Measurements from ENCODE around the gene HSD17B13. TPM values are rescaled to one million over a fixed set of nuclear protein-coding genes. Genes with fewer than 3 reads are reported as not detected.

Gene HSD17B13
- total RNA-seq, 1 experiment from 2014 or later = 0.14 TPM

DNA sequence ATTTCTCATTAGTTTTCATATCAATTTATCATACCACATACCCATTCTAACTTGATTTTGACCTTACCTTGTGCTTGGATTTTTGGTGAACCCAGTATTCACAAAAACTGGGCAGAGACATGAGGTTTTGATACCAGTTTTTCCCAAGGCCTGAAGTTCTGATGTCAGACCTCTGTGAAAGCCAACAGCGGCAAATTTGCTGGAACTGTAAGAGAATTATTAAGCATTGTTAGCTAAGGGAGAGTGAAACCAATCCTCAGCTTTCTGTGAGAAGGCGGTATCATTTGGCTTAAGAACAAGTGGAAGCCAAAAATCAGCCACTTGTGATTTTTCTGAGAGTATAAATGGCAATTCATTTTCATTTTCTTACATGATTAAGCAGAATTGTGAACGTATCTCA, 8.9 kb downstream of the HSD17B13 start:
- intact Hi-C loops (cut with micrococcal nuclease; ENCODE audit: unreplicated experiment) = no loop called here
- Histone ChIP-seq H3K9me3 (no peaks in the 10 kb centered on the region), H3K27me3 (replicated peaks; ENCODE audit: control insufficient read depth, insufficient read depth, low read length) (no peaks in the 10 kb centered on the region), H3K4me3 (ENCODE audit: low read depth, low read length) (no peak overlapping the region), H3K36me3 (ENCODE audit: control insufficient read depth, insufficient read depth, low read length) (no peaks in the 10 kb centered on the region), H3K4me1 (no peaks in the 10 kb centered on the region)
- TF ChIP-seq, protein P1, sequence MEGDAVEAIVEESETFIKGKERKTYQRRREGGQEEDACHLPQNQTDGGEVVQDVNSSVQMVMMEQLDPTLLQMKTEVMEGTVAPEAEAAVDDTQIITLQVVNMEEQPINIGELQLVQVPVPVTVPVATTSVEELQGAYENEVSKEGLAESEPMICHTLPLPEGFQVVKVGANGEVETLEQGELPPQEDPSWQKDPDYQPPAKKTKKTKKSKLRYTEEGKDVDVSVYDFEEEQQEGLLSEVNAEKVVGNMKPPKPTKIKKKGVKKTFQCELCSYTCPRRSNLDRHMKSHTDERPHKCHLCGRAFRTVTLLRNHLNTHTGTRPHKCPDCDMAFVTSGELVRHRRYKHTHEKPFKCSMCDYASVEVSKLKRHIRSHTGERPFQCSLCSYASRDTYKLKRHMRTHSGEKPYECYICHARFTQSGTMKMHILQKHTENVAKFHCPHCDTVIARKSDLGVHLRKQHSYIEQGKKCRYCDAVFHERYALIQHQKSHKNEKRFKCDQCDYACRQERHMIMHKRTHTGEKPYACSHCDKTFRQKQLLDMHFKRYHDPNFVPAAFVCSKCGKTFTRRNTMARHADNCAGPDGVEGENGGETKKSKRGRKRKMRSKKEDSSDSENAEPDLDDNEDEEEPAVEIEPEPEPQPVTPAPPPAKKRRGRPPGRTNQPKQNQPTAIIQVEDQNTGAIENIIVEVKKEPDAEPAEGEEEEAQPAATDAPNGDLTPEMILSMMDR (IDR thresholded peaks at IDR 0.05; ENCODE audit: insufficient read depth in 1 of 2, low read depth in 1 of 2, low read length in 1 of 2, severe bottlenecking in 1 of 2, unreplicated experiment in 1 of 2) = no peak
- H3K9me3 Mint-ChIP-seq (ENCODE audit: unreplicated experiment) = no peaks in the 10 kb centered on the region
- no peaks in the 10 kb centered on the region for H3K4me1 Mint-ChIP-seq (ENCODE audit: low read depth, unreplicated experiment)
- no TSS peak for BruUV-seq (replicated peaks)
- no peak overlapping the region for H3K4me3 Mint-ChIP-seq (ENCODE audit: unreplicated experiment)
- DNase-seq = no peak
- H3K27ac Mint-ChIP-seq (ENCODE audit: unreplicated experiment) = no peak overlapping the region
- no peaks in the 10 kb centered on the region for H3K27me3 Mint-ChIP-seq (ENCODE audit: insufficient read depth, unreplicated experiment)
- ChIA-PET CTCF (no interaction called here), POLR2A (no interaction called here)
- no peaks in the 10 kb centered on the region for H3K36me3 Mint-ChIP-seq (ENCODE audit: insufficient read depth, unreplicated experiment)

GRCh38 chr4:87311684-87312083, 11.0 kb downstream of the HSD17B13 start:
- POLR2A ChIA-PET = no interaction called here
- CTCF ChIA-PET = no interaction called here
- intact Hi-C loops (cut with micrococcal nuclease; ENCODE audit: unreplicated experiment) = no loop called here
- H3K4me1 Mint-ChIP-seq (ENCODE audit: low read depth, unreplicated experiment) = no peaks in the 10 kb centered on the region
- TF ChIP-seq, protein P1 (IDR thresholded peaks at IDR 0.05; ENCODE audit: insufficient read depth in 1 of 2, low read depth in 1 of 2, low read length in 1 of 2, severe bottlenecking in 1 of 2, unreplicated experiment in 1 of 2) = no peak
- no peak overlapping the region for H3K4me3 Mint-ChIP-seq (ENCODE audit: unreplicated experiment)
- no TSS peak for BruUV-seq (replicated peaks)
- H3K36me3 Mint-ChIP-seq (ENCODE audit: insufficient read depth, unreplicated experiment) = no peaks in the 10 kb centered on the region
- Histone ChIP-seq H3K4me3 (ENCODE audit: low read depth, low read length) (no peak overlapping the region), H3K9me3 (no peaks in the 10 kb centered on the region), H3K27me3 (replicated peaks; ENCODE audit: control insufficient read depth, insufficient read depth, low read length) (no peaks in the 10 kb centered on the region), H3K4me1 (no peaks in the 10 kb centered on the region; the same call in 1 of the 2 replicates), H3K36me3 (ENCODE audit: control insufficient read depth, insufficient read depth, low read length) (no peaks in the 10 kb centered on the region)
- no peaks in the 10 kb centered on the region for H3K27me3 Mint-ChIP-seq (ENCODE audit: insufficient read depth, unreplicated experiment)
- H3K27ac Mint-ChIP-seq (ENCODE audit: unreplicated experiment) = no peak overlapping the region
- H3K9me3 Mint-ChIP-seq (ENCODE audit: unreplicated experiment) = no peaks in the 10 kb centered on the region
- DNase-seq = no peak

DNA sequence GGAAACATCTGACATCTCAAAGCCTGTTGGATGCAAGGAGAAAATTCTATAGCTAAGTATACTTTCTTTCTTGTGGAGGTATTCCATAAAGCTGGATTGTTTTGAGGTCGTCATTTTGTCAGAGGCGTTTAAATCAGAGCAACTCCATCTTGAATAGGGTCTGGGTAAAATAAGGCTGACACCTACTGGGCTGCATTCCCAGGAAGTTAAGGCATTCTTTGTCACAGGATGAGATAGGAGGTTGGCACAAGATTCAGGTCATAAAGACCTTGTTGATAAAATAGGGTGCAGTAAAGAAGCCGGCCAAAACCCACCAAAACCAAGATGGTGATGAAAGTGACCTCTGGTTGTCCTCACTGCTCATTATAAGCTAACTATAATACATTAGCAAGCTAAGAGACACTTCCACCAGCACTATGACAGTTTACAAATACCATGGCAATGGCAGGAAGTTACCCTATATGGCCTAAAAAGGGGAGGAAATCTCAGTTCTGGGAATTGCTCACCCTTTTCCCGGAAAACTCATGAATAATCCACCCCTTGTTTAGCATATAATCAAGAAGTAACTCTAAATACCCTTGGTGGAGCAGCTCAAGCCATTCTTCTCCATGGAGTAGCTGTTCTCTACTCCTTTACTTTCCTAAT, 11.9 kb downstream of the HSD17B13 start:
- no peak for DNase-seq
- CTCF ChIA-PET = no interaction called here
- Histone ChIP-seq H3K4me3 (ENCODE audit: low read depth, low read length) (no peak overlapping the region), H3K9me3 (no peaks in the 10 kb centered on the region), H3K4me1 (no peaks in the 10 kb centered on the region; the same call in 1 of the 2 replicates), H3K36me3 (ENCODE audit: control insufficient read depth, insufficient read depth, low read length) (no peaks in the 10 kb centered on the region), H3K27me3 (replicated peaks; ENCODE audit: control insufficient read depth, insufficient read depth, low read length) (no peaks in the 10 kb centered on the region)
- BruUV-seq (replicated peaks) = no TSS peak
- Mint-ChIP-seq H3K9me3 (ENCODE audit: unreplicated experiment) (no peaks in the 10 kb centered on the region), H3K27ac (ENCODE audit: unreplicated experiment) (no peak overlapping the region), H3K36me3 (ENCODE audit: insufficient read depth, unreplicated experiment) (no peaks in the 10 kb centered on the region), H3K4me3 (ENCODE audit: unreplicated experiment) (no peak overlapping the region), H3K27me3 (ENCODE audit: insufficient read depth, unreplicated experiment) (no peaks in the 10 kb centered on the region), H3K4me1 (ENCODE audit: low read depth, unreplicated experiment) (no peaks in the 10 kb centered on the region)
- POLR2A ChIA-PET = no interaction called here
- intact Hi-C loops (cut with micrococcal nuclease; ENCODE audit: unreplicated experiment) = no loop called here
- TF ChIP-seq, protein P1 (IDR thresholded peaks at IDR 0.05; ENCODE audit: insufficient read depth in 1 of 2, low read depth in 1 of 2, low read length in 1 of 2, severe bottlenecking in 1 of 2, unreplicated experiment in 1 of 2) = no peak
